HG03460 (cell line): Measurements from ENCODE around the gene THEM4.

Experiments
- ATAC-seq: cut with Tn5 transposase; IDR thresholded peaks from one replicate; pipeline ENCODE4 v1.9.1; 2021; ENCODE audit not compliant: unreplicated experiment

THEM4 gene

DNA sequence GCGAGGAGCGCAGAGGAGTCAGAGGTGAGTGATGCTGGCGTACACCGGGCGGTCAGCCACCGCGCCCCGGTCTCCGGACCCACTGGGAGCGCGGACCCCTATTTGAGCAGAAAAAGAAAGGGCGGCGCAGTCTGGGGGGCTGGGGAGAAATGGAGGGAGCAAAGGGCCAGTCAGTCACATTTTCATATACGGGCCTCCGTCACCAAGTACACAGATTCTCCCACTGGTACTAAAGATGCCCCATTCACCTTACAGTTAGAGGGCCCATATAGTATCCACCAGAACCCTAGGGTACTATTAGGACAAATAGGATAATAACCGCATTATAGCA lies 70.3 kb downstream of the THEM4 start:
- ATAC-seq, result no peak

DNA sequence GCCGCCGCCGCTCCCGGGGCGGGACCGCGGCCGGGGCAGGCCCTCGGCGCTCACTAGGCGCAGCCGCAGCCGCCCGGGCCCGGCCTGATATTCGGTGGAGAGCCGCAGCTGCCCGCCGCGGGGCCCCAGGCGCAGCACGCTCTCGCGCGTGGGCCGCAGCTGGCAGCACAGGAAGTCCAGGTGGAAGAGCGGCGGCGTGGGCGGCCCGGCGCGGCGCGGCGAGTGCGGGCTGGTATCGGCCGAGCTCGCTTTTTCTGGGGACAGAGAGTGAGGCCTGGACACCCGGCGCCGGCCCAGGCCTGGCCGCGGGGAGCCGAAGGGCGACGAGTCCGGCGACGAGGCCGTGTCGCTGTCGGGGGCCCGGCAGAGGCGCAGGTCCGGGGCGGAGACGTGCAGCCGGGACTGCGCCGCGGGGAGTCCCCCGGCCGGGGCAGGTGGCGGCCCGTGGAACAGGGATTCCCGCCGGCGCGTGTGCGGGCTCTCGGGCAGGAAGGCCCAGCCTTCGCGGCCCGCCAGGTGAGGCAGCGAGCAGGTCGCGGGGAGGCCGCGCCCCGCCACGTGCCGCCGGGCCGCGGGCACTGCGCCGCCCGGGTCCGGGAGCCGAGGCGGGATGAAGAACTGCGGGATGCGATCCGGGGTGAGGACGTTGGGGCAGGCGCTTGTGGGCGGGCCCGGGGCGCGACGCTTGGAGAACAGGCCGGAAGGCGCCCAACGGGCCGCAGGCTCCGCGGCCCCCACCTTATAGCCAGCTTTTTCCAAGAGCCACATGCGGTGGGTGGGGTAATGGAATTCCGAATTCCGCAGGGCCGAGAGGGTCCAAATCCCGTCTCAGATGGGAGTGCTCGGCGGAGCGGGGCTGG lies 70.9 kb downstream of the THEM4 start:
- no peak for ATAC-seq

GRCh38 chr1:151837884-151838221 lies 71.5 kb downstream of the THEM4 start:
- no peak for ATAC-seq

GRCh38 chr1:151837197-151837596 lies 72.1 kb downstream of the THEM4 start:
- ATAC-seq, result no peak

GRCh38 chr1:151835596-151835995 lies 73.7 kb downstream of the THEM4 start:
- no peak for ATAC-seq

- no peak for ATAC-seq
Observed at GRCh38 chr1:151834239-151834638, 75.1 kb downstream of the THEM4 start.

- no peak for ATAC-seq
Observed at GRCh38 chr1:151833172-151833900, 76.0 kb downstream of the THEM4 start.

DNA sequence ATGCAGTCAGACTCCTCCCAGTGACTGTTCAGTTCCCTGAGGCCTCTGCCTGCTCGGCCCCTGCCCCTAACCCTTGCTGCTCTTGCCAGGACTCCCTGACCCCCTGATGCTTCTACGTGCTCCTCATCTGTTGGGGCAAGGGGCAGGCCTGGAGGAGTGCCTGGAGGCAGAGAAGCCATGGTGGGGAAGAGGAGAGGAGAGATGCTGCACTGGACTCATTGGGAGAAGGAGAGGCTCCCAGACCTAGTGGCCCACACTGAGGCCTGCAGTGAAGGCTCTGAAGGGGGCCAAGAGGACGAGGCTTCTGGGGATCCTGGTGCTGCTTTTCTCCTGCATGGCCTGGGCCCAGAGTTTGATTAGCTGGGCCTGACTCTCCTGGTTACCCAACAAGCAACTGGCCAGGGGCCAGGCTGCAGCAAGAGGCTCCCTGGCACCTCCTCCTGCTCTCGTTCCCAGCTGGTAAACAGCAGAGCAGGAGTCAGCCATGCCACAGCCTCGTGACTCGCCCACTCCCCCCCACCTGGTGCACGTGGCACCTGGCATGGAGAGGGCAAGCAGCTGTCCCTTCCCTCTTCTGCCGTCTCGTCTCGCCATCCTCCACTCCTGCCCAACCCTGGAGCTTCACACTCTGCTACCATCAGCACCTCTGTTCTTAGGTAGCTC lies 76.9 kb downstream of the THEM4 start:
- no peak for ATAC-seq

DNA sequence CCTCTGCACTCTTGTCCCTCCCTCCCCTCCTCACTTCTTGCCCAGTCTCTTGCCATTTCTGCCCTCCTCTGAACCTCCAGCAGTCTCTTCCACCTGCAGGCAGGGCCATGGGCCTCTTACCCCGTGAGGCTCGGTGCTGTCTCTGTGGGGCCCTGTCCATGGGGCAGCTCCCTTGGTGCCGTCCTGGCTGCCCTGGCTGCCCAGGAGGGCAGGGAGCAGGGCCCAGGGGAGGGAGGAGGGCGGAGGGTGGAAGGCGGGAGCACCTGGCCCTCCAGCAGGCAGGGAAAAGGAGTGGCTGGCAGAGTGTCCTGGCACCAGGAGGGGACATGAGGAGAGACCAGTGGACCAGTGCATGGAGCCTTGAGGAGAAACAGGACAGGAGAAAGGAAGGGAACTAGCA lies 77.7 kb downstream of the THEM4 start, which contains the start of gene RORC:
Gene RORC, minus strand, starts transcription at position 198 of the 400 bp plus-strand sequence. Its CDS starts 38 bp downstream, at position 160.
- ATAC-seq, result no peak

DNA sequence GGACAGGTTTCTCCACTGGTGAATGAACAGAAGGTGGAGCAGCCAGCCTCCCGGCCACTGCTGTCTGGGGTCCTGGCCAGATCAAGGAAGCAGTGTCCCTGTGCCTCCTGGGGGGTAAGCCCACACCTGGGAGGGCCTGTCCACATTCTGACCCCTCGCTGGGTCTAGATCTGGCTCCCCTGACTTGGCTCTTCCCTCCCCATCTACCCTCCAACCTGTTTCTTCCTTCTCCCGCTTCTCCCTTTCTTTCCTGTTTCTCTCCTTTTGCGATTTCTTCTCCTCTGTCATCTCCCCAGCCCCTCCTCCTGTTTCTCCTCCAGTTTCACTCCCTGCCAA lies 78.1 kb downstream of the THEM4 start:
- ATAC-seq, result no peak

GRCh38 chr1:151830055-151830454 lies 79.3 kb downstream of the THEM4 start:
- ATAC-seq, result no peak

GRCh38 chr1:151829352-151830046 lies 79.8 kb downstream of the THEM4 start:
- no peak for ATAC-seq

GRCh38 chr1:151828921-151829320 lies 80.4 kb downstream of the THEM4 start:
- no peak for ATAC-seq

GRCh38 chr1:151827853-151828252 lies 81.5 kb downstream of the THEM4 start:
- ATAC-seq, result no peak

GRCh38 chr1:151825751-151826660 lies 83.3 kb downstream of the THEM4 start:
- no peak for ATAC-seq

GRCh38 chr1:151825204-151825603 lies 84.1 kb downstream of the THEM4 start:
- ATAC-seq, result no peak
